Upper lobe of right lung (tissue), 1 donor: ENCODE data around the gene IMMT. TPM values are rescaled to one million over a fixed set of nuclear protein-coding genes. Genes with fewer than 3 reads are reported as not detected.
"Not testable (repeated sequence)": the region's sequence is repeated elsewhere in the genome, so short reads cannot be mapped to it uniquely, and the experiment has no call there.

Experiments used
- ATAC-seq: fragments of 200-7000 bp; cut with Tn5 transposase; one replicate; pipeline ENCODE4 v1.9.1; 2020; ENCODE audit warnings: mild to moderate bottlenecking, moderate library complexity
- DNase-seq: peaks from one replicate; pipeline ENCODE4 v3.0.0-alpha.2; 2020
- H3K27ac ChIP-seq: fragments of 200-600 bp; one replicate; pipeline ENCODE4 v1.8.0; 2022
- H3K27me3 ChIP-seq: fragments of 200-600 bp; one replicate; pipeline ENCODE4 v1.8.0; 2022; ENCODE audit warnings: mild to moderate bottlenecking
- H3K36me3 ChIP-seq: fragments of 200-600 bp; one replicate; pipeline ENCODE4 v1.8.0; 2022
- H3K4me1 ChIP-seq: fragments of 200-600 bp; one replicate; pipeline ENCODE4 v1.8.0; 2022
- H3K4me3 ChIP-seq: fragments of 200-600 bp; one replicate; pipeline ENCODE4 v1.8.0; 2022; ENCODE audit warnings: mild to moderate bottlenecking
- H3K9me3 ChIP-seq: fragments of 200-600 bp; one replicate; pipeline ENCODE4 v1.8.0; 2022
- CTCF ChIP-seq: fragments of 200-600 bp; IDR thresholded peaks from one replicate; pipeline ENCODE4 v1.8.0; 2022; ENCODE audit warnings: antibody characterized with exemption
- intact Hi-C: fragments of 100-400 bp; cut with DNase I; formaldehyde crosslinking; loops from one replicate; pipeline ENCODE4 v1.11.0; 2022
- total RNA-seq: library from RNA; stranded (reverse); fragmentation: NEBNext Ultra II Directional; extraction: Animal tissue kit (Norgen Biotek cat#: 25700); gene quantifications from one replicate; pipeline ENCODE4 v1.2.1, GENCODE V29; 2021
- donor health status: DM: no; HTN: yes; CAD: no; lungs with severe emphysema.

IMMT gene
- total RNA-seq, 1 donor from 2014 or later = 54.9 TPM

DNA sequence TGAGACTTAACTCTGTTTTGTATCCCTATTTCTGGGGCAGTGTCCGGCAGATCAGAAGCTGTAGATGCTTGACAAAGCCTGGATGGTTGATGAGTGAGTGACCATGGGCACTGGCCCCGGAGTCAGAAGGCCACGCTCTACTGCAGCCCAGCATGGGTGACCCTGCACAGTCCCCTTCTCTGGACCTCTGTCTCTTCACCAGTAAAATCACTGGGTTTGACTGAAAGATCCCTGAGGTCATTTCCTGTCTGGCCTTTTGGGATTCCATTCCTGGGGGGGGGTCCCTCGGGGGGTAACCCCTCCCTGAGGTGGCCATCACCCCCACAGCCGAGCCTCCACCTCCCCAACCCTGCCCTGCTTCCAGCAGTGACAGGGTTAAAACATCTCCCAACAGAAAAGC, 35.7 kb upstream of the IMMT start:
- no peaks in the 10 kb centered on the region for H3K4me1 ChIP-seq
- H3K27me3 ChIP-seq = no peaks in the 10 kb centered on the region
- ATAC-seq = no peak
- TF ChIP-seq CTCF = no peak
- no peaks in the 10 kb centered on the region for H3K36me3 ChIP-seq
- DNase-seq = no peak
- H3K27ac ChIP-seq = no peak overlapping the region
- H3K9me3 ChIP-seq = no peaks in the 10 kb centered on the region
- H3K4me3 ChIP-seq = no peak overlapping the region
- intact Hi-C loops = no loop called here

DNA sequence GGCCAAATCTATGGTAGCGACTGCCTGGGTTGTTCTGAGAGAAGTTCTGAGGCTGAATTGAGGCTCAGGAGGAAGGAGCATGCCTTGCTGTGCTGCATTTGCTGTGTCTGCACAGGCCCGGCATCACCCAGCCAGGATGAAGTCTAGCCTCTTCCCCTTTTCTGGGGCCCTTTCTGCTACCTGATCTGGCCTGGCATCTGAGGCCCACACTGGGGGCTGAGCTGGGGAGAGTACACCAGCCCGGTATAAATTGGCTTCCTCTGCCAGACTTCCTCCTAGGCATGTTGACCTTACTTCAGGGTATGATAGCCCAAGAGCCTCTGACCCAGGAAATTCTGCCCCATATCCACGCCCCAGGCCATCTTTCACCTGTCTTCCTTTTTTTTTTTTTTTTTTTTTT, 34.0 kb upstream of the IMMT start:
- intact Hi-C loops = loop anchor here (10.0 kb wide), 2 partner anchors 66 to 136 kb away; no protein-coding TSS in a partner anchor
- no peak for ATAC-seq

DNA sequence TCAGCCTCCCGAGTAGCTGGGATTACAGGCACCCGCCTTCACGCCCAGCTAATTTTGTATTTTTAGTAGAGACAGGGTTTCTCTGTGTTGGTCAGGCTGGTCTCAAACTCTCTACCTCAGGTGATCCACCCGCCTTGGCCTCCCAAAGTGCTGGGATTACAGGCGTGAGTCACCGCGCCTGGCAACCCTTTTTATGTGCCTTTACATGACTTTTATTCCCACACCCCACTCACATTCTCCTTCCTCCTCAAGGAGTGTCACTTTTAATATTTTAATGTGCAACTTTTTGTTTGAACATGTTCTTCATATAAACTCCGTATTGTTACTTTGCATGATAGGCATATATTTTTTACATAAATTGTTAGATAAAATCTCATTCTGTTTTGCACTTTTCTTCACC, 33.3 kb upstream of the IMMT start:
- not testable (repeated sequence) for H3K27ac ChIP-seq, H3K27me3 ChIP-seq, H3K4me3 ChIP-seq, ATAC-seq, DNase-seq, H3K36me3 ChIP-seq, H3K9me3 ChIP-seq
- H3K4me1 ChIP-seq = peaks cover 16% of the 10 kb centered on the region
- intact Hi-C loops = loop anchor here (10.0 kb wide), 2 partner anchors 66 to 136 kb away; no protein-coding TSS in a partner anchor

More for the DNA sequence above, 34.0 kb upstream of the IMMT start:
- Histone ChIP-seq H3K27ac (no peak overlapping the region), H3K27me3 (no peaks in the 10 kb centered on the region), H3K4me3 (no peak overlapping the region), H3K36me3 (no peaks in the 10 kb centered on the region), H3K4me1 (peaks cover 16% of the 10 kb centered on the region), H3K9me3 (no peaks in the 10 kb centered on the region)
- no peak for TF ChIP-seq CTCF
- no peak for DNase-seq

- Histone ChIP-seq H3K9me3 (no peaks in the 10 kb centered on the region), H3K27me3 (no peaks in the 10 kb centered on the region), H3K4me1 (peaks cover 25% of the 10 kb centered on the region), H3K36me3 (no peaks in the 10 kb centered on the region), H3K4me3 (no peak overlapping the region), H3K27ac (no peak overlapping the region)
- ATAC-seq (no peak), DNase-seq (no peak)
- intact Hi-C loops = loop anchor here (10.0 kb wide), 2 partner anchors 67 to 137 kb away; no protein-coding TSS in a partner anchor
- TF ChIP-seq CTCF = no peak
These were observed 32.4 kb upstream of the IMMT start for GRCh38 chr2:86227685-86228084.

DNA sequence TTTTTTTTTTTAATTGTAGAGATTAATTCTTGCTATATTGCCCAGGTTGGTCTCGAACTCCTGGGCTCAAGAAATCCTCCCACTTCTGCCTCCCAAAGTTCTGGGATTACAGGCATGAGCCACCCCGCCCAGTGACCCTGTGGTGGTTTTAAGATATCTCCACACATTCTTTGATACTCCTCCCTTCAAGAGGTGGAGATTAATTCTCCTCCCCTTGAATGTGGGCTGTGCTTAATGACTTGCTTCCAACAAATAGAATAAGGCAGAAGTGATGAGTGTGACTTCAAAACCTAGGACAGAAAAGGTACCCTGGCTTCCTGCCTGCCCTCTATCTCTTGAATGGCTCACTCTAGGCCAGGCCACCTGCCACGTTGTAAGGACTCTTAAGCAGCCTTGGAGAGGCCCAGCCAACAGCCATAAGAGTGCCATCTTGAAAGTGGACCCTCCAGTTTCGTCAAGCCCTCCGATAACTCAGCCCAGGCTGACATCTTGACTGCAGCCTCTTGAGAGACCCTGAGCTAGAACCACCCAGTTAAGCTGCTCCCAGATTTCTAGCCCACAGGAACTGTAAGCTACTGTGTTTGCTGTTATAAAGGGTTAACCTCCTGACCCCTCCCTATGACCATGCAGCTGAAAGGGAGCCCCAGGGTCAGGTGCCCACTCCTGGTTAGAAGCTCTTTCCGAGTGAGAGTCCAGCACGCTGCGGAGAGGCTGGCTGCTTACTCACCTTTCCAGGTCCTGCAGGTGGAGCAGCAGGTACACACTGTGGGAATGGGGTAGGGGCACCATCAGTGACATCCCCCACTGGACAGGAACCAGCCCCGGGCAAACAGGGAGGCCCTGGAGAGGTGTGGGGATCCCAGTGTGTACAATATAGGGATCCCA, 31.6 kb upstream of the IMMT start:
- no peak for DNase-seq
- intact Hi-C loops = loop anchor here (10.0 kb wide), 2 partner anchors 68 to 138 kb away; no protein-coding TSS in a partner anchor

More for the DNA sequence above, 31.6 kb upstream of the IMMT start:
- Histone ChIP-seq H3K4me3 (no peak overlapping the region), H3K36me3 (no peaks in the 10 kb centered on the region), H3K9me3 (no peaks in the 10 kb centered on the region), H3K4me1 (peaks cover 29% of the 10 kb centered on the region), H3K27ac (no peak overlapping the region), H3K27me3 (no peaks in the 10 kb centered on the region)
- ATAC-seq = no peak
- no peak for TF ChIP-seq CTCF
